Nephron (organoid): ENCODE results near the gene PVALB.

Source experiments
- H3K27ac Mint-ChIP-seq, 3 experiments: 2 replicates each; pipeline ENCODE4 v1.8.0; 2020; ENCODE audit warnings: mixed read lengths in 3 of 3, mild to moderate bottlenecking in 2 of 3, moderate library complexity in 1 of 3
- H3K27me3 Mint-ChIP-seq: 2 replicates; pipeline ENCODE4 v1.8.0; 2021; ENCODE audit warnings: low read depth, mild to moderate bottlenecking, moderate library complexity, mixed read lengths
- H3K36me3 Mint-ChIP-seq: 2 replicates; pipeline ENCODE4 v1.8.0; 2020; ENCODE audit warnings: low read depth, mixed read lengths
- H3K4me1 Mint-ChIP-seq: 2 replicates; pipeline ENCODE4 v1.8.0; 2020; ENCODE audit warnings: mixed read lengths
- H3K4me3 Mint-ChIP-seq, 3 experiments: 2 replicates each; pipeline ENCODE4 v1.8.0; 2020; ENCODE audit warnings: mild to moderate bottlenecking in 3 of 3, mixed read lengths in 3 of 3, moderate library complexity in 2 of 3
- H3K9me3 Mint-ChIP-seq: 2 replicates; pipeline ENCODE4 v1.8.0; 2020; ENCODE audit warnings: mixed read lengths
- CTCF ChIP-seq, 3 experiments: fragments of 200-600 bp; sonication (generic); IDR thresholded peaks; one replicate each; pipeline ENCODE4 v1.5.0; 2021; ENCODE audit warnings: antibody characterized with exemption in 3 of 3; ENCODE audit not compliant: unreplicated experiment in 3 of 3

The PVALB gene

GRCh38 chr22:36768616-36769015 lies 48.2 kb downstream of the PVALB start:
- no peak overlapping the region for H3K4me3 Mint-ChIP-seq
- H3K27ac Mint-ChIP-seq, result no peak overlapping the region
- H3K27me3 Mint-ChIP-seq, result no peaks in the 10 kb centered on the region
- H3K4me1 Mint-ChIP-seq, result peaks cover 20% of the 10 kb centered on the region
- H3K9me3 Mint-ChIP-seq, result no peaks in the 10 kb centered on the region
- H3K36me3 Mint-ChIP-seq, result peaks cover 28% of the 10 kb centered on the region
- no peak for TF ChIP-seq CTCF (IDR thresholded peaks at IDR 0.05; ENCODE audit: unreplicated experiment in 3 of 3)

DNA sequence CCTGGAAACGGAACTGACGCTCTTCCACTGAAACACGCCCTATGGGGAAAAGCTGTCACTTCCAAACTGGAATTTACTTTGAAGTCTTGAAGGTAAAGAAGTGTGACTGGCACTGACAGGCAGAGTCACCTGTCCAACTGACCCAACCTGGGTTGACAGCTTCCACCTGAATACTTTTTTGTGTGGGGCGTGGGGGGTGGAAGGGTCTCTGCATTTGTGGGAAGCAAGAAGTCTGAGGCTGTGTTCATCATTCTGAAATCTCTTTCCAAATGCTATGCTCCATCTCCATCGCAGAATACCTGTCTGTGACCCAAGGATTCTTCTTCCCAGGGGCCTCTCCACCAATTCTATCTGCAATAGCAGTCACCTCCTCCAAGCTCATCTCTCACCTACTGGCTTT lies 48.7 kb downstream of the PVALB start:
- Mint-ChIP-seq H3K27me3 (no peaks in the 10 kb centered on the region), H3K9me3 (no peaks in the 10 kb centered on the region), H3K36me3 (peaks cover 28% of the 10 kb centered on the region), H3K4me3 (no peak overlapping the region), H3K27ac (no peak overlapping the region), H3K4me1 (peaks cover 20% of the 10 kb centered on the region)
- no peak for TF ChIP-seq CTCF (IDR thresholded peaks at IDR 0.05; ENCODE audit: unreplicated experiment in 3 of 3)

DNA sequence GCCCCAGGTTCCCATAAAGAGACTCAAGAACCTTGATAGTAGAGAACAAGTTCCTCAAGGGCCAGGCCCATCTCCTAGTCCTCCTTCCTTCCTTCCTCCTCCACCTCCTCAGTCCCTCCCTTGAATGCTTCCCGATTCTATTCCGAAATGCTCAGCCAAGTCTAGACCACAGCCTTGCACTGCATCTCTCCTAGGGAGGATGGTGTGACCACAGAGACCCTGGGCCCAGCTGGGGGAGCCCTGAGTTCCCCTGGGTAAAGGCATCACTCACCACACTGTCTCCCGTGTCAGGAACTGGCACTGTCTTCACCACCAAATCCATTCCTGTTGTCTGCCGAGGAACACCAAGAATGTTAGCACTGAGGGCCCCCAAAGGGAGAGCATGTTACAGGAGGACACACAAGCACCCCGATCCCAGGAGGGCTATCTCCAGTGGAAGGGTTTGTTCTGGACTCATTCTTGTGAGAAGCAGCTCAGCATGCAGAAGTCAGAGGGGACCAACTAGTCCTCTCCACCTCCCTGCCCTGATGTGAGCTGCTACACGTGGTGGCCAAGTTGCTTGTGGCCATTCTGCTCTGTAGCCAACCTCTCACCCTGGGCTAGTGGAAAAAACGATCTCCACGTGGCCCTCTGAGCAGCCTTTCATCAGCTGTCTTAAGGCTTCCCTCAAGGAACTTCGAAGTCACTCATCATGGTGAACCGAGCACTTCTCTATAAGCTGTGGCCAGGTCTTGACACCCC lies 49.6 kb downstream of the PVALB start:
- H3K9me3 Mint-ChIP-seq, result no peaks in the 10 kb centered on the region
- no peaks in the 10 kb centered on the region for H3K27me3 Mint-ChIP-seq
- H3K36me3 Mint-ChIP-seq, result peaks cover 31% of the 10 kb centered on the region
- H3K27ac Mint-ChIP-seq, result no peak overlapping the region
- H3K4me1 Mint-ChIP-seq, result peaks cover 20% of the 10 kb centered on the region
- H3K4me3 Mint-ChIP-seq, result no peak overlapping the region
- TF ChIP-seq CTCF (IDR thresholded peaks at IDR 0.05; ENCODE audit: unreplicated experiment in 3 of 3), result no peak

GRCh38 chr22:36765943-36766450 lies 50.8 kb downstream of the PVALB start:
- peaks cover 13% of the 10 kb centered on the region for H3K4me1 Mint-ChIP-seq
- no peak overlapping the region for H3K27ac Mint-ChIP-seq
- no peaks in the 10 kb centered on the region for H3K9me3 Mint-ChIP-seq
- no peaks in the 10 kb centered on the region for H3K27me3 Mint-ChIP-seq
- peaks cover 26% of the 10 kb centered on the region for H3K36me3 Mint-ChIP-seq
- H3K4me3 Mint-ChIP-seq, result no peak overlapping the region
- TF ChIP-seq CTCF (IDR thresholded peaks at IDR 0.05; ENCODE audit: unreplicated experiment in 3 of 3), result no peak

DNA sequence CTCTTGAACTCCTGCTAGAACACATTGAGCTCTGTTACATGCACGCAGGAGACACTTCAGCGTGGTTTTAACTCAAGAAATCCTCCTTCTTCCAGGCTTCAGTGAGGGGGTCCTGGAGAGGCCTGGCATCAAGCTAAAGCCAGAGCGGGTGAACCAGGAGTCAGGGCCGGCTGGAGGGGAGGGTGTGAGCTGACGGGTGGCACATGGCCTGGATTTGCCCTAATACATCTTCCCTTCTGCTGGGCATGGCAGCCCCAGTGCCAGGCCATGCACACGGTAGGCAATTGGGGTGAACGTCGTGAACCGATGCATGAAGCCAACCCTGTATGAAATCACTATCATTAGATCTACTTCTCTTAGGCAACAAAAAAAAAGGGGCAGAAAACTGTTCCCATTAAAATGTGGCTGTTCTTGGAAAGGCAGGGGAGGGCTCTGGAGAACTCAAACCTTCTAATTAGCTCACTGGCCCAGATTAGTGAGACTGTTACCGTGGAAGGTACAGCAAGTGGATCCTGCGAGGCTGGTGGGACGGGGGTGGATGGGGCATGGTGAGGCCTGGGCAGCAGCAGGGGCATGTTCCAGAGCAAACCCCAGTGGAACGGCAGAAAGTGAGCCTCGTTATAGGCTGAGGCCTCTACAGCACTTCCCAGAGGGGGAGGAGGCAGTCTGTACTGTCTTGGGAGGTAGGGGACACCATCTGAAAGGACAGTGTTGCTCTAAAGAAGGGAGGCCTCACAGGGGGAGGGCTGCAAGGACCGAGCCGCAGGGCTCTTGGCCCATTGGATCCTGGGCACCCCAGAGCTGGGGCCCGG lies 51.5 kb downstream of the PVALB start:
- Mint-ChIP-seq H3K27ac (no peak overlapping the region), H3K36me3 (peaks cover 26% of the 10 kb centered on the region)
- TF ChIP-seq CTCF (IDR thresholded peaks at IDR 0.05; ENCODE audit: unreplicated experiment in 3 of 3), result no peak

More for the DNA sequence above, 51.5 kb downstream of the PVALB start:
- no peaks in the 10 kb centered on the region for H3K27me3 Mint-ChIP-seq
- peaks cover 6% of the 10 kb centered on the region for H3K4me1 Mint-ChIP-seq
- no peaks in the 10 kb centered on the region for H3K9me3 Mint-ChIP-seq
- H3K4me3 Mint-ChIP-seq, result no peak overlapping the region
